GM12865 (cell line): ENCODE measurements around the gene PREB.

Experiments used
- DNase-seq: peaks from one replicate; pipeline ENCODE4 v3.0.0; 2010; ENCODE audit warnings: low read depth
- H3K4me3 ChIP-seq: 2 replicates; pipeline ENCODE4 v1.5.1; 2011; ENCODE audit warnings: mild to moderate bottlenecking, low read depth, low read length, control low read depth
- CTCF ChIP-seq: IDR thresholded peaks from 2 replicates; pipeline ENCODE4 v1.5.1; 2011; ENCODE audit warnings: low read length, control low read depth, low read depth, inconsistent platforms; ENCODE audit not compliant: insufficient read depth; ENCODE audit errors: missing control alignments

Gene PREB

GRCh38 chr2:27093430-27094352, 40.7 kb downstream of the PREB start:
- no peak for TF ChIP-seq CTCF
- no peak for DNase-seq
- H3K4me3 ChIP-seq: no peak overlapping the region

GRCh38 chr2:27092696-27093429, 41.6 kb downstream of the PREB start:
- no peak for DNase-seq
- no peak for TF ChIP-seq CTCF
- no peak overlapping the region for H3K4me3 ChIP-seq

- DNase-seq: no peak
- TF ChIP-seq CTCF: no peak
These were observed 42.4 kb downstream of the PREB start for GRCh38 chr2:27091746-27092695.

GRCh38 chr2:27089111-27089954, 45.1 kb downstream of the PREB start:
- no peak for TF ChIP-seq CTCF
- DNase-seq: no peak
- H3K4me3 ChIP-seq: no peak overlapping the region

More at GRCh38 chr2:27091746-27092695, 42.4 kb downstream of the PREB start:
- no peak overlapping the region for H3K4me3 ChIP-seq

GRCh38 chr2:27088634-27089033, 45.8 kb downstream of the PREB start:
- H3K4me3 ChIP-seq: no peak overlapping the region
- TF ChIP-seq CTCF: no peak
- DNase-seq: no peak

GRCh38 chr2:27087823-27088410, 46.5 kb downstream of the PREB start:
- H3K4me3 ChIP-seq: no peak overlapping the region
- no peak for DNase-seq
- no peak for TF ChIP-seq CTCF
